Measurements from ENCODE around the gene FBXO31. TPM values are rescaled to one million over a fixed set of nuclear protein-coding genes. Genes with fewer than 3 reads are reported as not detected.
"Not testable (repeated sequence)": the region's sequence is repeated elsewhere in the genome, so short reads cannot be mapped to it uniquely, and the experiment has no call there.

The FBXO31 gene
- total and polyA plus RNA-seq, 2 experiments from 2014 or later = 19.3 to 31.0 TPM

DNA sequence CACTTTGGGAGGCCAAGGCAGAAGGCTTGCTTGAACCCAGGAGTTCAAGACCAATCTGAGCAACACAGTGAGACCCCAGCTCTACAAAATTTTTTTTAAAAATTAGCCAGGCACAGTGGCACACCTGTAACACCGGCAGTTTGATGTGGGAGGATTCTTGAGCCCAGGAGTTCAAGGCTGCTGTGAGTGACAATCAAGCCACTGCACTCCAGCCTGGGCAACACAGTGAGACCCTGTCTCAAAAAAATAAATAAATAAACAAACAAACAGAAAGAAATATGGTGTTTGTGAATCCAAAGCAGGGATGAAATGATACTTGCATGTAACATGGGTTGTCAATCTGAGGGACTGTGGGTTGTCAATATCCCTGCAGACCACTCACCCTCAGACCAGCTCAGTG, 16.6 kb downstream of the FBXO31 start:
- 92 to 100% methylated on average over 1 of the region's 1 CpG for WGBS, 2 experiments (ENCODE audit: low coverage in 1 of 2, low lambda C conversion rate in 2 of 2, missing lambda C conversion rate in 2 of 2)
- no peak for DNase-seq

DNA sequence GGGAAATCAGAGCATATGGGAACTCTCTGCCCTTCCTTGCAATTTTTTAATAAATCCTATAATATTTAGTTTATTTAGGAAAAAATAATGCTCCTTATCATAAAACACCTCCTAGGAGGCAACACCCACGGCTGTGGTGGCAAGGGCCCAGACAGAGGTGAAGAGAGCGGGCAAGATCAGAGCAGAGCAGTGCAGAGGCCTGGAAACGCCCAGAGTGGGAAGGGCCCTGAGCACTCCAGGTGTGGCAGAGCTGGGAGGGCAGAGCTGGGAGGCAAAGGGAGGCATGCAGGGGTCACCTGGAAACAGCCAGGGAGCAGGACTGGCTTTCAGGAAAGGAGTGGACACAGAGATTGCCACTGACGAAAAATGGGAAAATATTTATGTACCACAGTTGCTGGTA, 17.3 kb downstream of the FBXO31 start:
- Histone ChIP-seq H3K4me1 (ENCODE audit: insufficient read depth) (no peaks in the 10 kb centered on the region), H3K4me3 (no peak overlapping the region), H2AFZ (no peak overlapping the region), H3K79me2 (ENCODE audit: insufficient read depth) (peaks cover 100% of the 10 kb centered on the region), H3K9me3 (ENCODE audit: low read depth) (no peaks in the 10 kb centered on the region), H3K4me2 (ENCODE audit: unreplicated experiment) (no peak overlapping the region), H3K9me2 (ENCODE audit: insufficient read depth) (no peaks in the 10 kb centered on the region), H3K36me3 (ENCODE audit: low read depth) (peaks cover 3% of the 10 kb centered on the region; the same call in 1 of the 2 replicates), H3F3A (ENCODE audit: insufficient read depth) (no peaks in the 10 kb centered on the region), H4K20me1 (ENCODE audit: insufficient read depth) (no peaks in the 10 kb centered on the region), H3K27me3 (replicated peaks; ENCODE audit: insufficient read depth) (no peaks in the 10 kb centered on the region), H3K9ac (no peak overlapping the region), H3K27ac (no peak overlapping the region)
- 79 to 84% methylated on average over 4 of the region's 4 CpGs for WGBS, 2 experiments (ENCODE audit: low coverage in 1 of 2, low lambda C conversion rate in 2 of 2, missing lambda C conversion rate in 2 of 2)
- DNase-seq = no peak
- in situ Hi-C loops (cut with MboI) = no loop called here
- TF ChIP-seq EZH2 (IDR thresholded peaks at IDR 0.05; ENCODE audit: insufficient read depth, poor library complexity, severe bottlenecking) = no peak
- TF ChIP-seq EZH2phosphoT487 (IDR thresholded peaks at IDR 0.05; ENCODE audit: insufficient read depth, low read depth) = no peak

More for the DNA sequence above, 16.6 kb downstream of the FBXO31 start:
- Histone ChIP-seq H3K4me2 (ENCODE audit: unreplicated experiment) (no peak overlapping the region), H3K9ac (no peak overlapping the region), H3K36me3 (ENCODE audit: low read depth) (peaks cover under 1% of the 10 kb centered on the region; the same call in 1 of the 2 replicates), H3K9me3 (ENCODE audit: low read depth) (no peaks in the 10 kb centered on the region), H3K27me3 (replicated peaks; ENCODE audit: insufficient read depth) (no peaks in the 10 kb centered on the region), H3K79me2 (ENCODE audit: insufficient read depth) (peaks cover 100% of the 10 kb centered on the region), H3K27ac (no peak overlapping the region), H3K9me2 (ENCODE audit: insufficient read depth) (no peaks in the 10 kb centered on the region), H2AFZ (no peak overlapping the region), H3K4me1 (ENCODE audit: insufficient read depth) (no peaks in the 10 kb centered on the region), H3K4me3 (no peak overlapping the region), H4K20me1 (ENCODE audit: insufficient read depth) (no peaks in the 10 kb centered on the region), H3F3A (ENCODE audit: insufficient read depth) (no peaks in the 10 kb centered on the region)
- TF ChIP-seq EZH2 (IDR thresholded peaks at IDR 0.05; ENCODE audit: insufficient read depth, poor library complexity, severe bottlenecking) (no peak), EZH2phosphoT487 (IDR thresholded peaks at IDR 0.05; ENCODE audit: insufficient read depth, low read depth) (no peak)
- in situ Hi-C loops (cut with MboI) = no loop called here

DNA sequence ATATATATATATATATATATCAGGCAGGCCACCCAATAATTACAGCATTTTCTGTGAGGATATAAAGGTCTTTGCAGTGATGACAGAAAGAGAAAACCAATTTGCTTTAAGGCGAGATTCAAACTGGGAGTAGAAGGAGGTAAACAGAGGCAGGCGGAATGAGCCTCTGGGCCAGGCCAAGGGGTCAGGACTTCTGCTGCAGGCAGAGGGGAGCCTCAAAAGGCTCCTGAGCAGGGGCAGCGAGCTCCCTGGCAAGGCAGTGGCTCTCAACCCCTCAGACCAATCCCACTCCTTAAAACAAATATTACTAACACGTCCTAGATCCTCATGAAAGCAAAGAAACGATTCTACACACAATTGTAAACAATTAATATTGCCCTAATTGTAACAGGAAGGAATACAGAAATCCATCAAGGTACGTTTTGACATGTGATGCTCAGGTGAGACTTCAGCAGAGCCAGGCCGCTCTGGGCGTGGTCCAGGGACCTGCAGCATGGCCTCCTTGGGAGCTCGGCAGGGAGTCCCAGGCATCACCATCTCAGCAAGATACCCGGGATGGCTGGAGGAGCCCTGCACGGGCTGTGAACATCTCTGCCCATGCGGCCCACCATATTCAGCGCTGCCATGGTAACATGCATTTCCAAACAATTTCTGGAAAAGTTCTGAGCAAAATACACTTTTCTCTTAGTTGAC, 18.4 kb downstream of the FBXO31 start:
- Histone ChIP-seq H3K27me3 (replicated peaks; ENCODE audit: insufficient read depth) (no peaks in the 10 kb centered on the region), H2AFZ (no peak overlapping the region), H4K20me1 (ENCODE audit: insufficient read depth) (no peaks in the 10 kb centered on the region), H3K9ac (no peak overlapping the region), H3K9me2 (ENCODE audit: insufficient read depth) (no peaks in the 10 kb centered on the region), H3F3A (ENCODE audit: insufficient read depth) (no peaks in the 10 kb centered on the region), H3K4me3 (no peak overlapping the region), H3K36me3 (ENCODE audit: low read depth) (peaks cover 3% of the 10 kb centered on the region; the same call in 1 of the 2 replicates), H3K4me1 (ENCODE audit: insufficient read depth) (no peaks in the 10 kb centered on the region), H3K4me2 (ENCODE audit: unreplicated experiment) (no peak overlapping the region), H3K79me2 (ENCODE audit: insufficient read depth) (peaks cover 99% of the 10 kb centered on the region), H3K27ac (no peak overlapping the region), H3K9me3 (ENCODE audit: low read depth) (no peaks in the 10 kb centered on the region)
- WGBS, 2 experiments (ENCODE audit: low coverage in 1 of 2, low lambda C conversion rate in 2 of 2, missing lambda C conversion rate in 2 of 2) = 93% methylated on average over 13 of the region's 13 CpGs
- no peak for DNase-seq
- TF ChIP-seq EZH2phosphoT487 (IDR thresholded peaks at IDR 0.05; ENCODE audit: insufficient read depth, low read depth) = no peak
- no peak for TF ChIP-seq EZH2 (IDR thresholded peaks at IDR 0.05; ENCODE audit: insufficient read depth, poor library complexity, severe bottlenecking)
- in situ Hi-C loops (cut with MboI) = no loop called here

DNA sequence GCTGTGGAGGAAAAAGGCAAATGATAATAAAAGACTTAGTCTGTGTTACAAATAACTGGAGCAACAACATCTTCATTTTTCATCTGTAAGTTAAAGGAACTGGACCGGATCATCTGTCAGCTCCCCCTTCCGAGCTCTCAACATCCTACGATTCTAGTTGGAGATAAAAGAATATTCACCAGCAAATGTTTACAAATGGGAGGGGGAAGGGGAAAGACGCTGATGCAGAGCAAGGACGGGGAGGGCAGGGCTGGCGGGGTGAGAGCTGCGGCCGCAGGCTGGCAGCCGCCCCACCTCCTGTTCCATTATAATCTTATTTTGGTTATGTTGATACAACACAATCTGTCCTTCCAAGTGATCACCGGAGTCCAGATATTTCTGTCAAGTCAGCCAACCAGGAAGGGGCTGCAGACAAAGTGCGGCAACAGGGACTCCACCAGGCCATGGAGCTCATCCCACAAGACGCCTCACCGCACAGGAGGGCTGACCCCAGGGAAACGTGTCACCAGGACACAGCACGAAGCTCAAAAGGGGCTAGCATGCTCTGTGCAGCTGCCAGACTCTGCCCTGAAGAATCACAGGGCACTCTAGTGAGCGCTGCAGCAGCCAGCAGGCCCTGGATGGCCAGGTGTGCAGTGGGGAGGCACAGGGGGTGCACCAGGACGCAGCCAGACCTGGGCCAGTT, 19.7 kb downstream of the FBXO31 start:
- H3K9ac ChIP-seq = no peak overlapping the region
- WGBS, 2 experiments (ENCODE audit: low coverage in 1 of 2, low lambda C conversion rate in 2 of 2, missing lambda C conversion rate in 2 of 2) = 47 to 48% methylated on average over 17 of the region's 17 CpGs
- no peak for TF ChIP-seq EZH2 (IDR thresholded peaks at IDR 0.05; ENCODE audit: insufficient read depth, poor library complexity, severe bottlenecking)
- TF ChIP-seq EZH2phosphoT487 (IDR thresholded peaks at IDR 0.05; ENCODE audit: insufficient read depth, low read depth) = no peak
- no peaks in the 10 kb centered on the region for H3K9me2 ChIP-seq (ENCODE audit: insufficient read depth)
- in situ Hi-C loops (cut with MboI) = no loop called here
- no peak overlapping the region for H3K27ac ChIP-seq
- no peaks in the 10 kb centered on the region for H3K9me3 ChIP-seq (ENCODE audit: low read depth)
- peaks cover 3% of the 10 kb centered on the region; the same call in 1 of the 2 replicates for H3K36me3 ChIP-seq (ENCODE audit: low read depth)
- H3K27me3 ChIP-seq (replicated peaks; ENCODE audit: insufficient read depth) = no peaks in the 10 kb centered on the region
- H3K4me3 ChIP-seq = no peak overlapping the region
- peaks cover 99% of the 10 kb centered on the region for H3K79me2 ChIP-seq (ENCODE audit: insufficient read depth)
- DNase-seq = no peak
- H3K4me1 ChIP-seq (ENCODE audit: insufficient read depth) = no peaks in the 10 kb centered on the region
- no peak overlapping the region for H2AFZ ChIP-seq
- H4K20me1 ChIP-seq (ENCODE audit: insufficient read depth) = no peaks in the 10 kb centered on the region
- H3F3A ChIP-seq (ENCODE audit: insufficient read depth) = no peaks in the 10 kb centered on the region
- H3K4me2 ChIP-seq (ENCODE audit: unreplicated experiment) = no peak overlapping the region

DNA sequence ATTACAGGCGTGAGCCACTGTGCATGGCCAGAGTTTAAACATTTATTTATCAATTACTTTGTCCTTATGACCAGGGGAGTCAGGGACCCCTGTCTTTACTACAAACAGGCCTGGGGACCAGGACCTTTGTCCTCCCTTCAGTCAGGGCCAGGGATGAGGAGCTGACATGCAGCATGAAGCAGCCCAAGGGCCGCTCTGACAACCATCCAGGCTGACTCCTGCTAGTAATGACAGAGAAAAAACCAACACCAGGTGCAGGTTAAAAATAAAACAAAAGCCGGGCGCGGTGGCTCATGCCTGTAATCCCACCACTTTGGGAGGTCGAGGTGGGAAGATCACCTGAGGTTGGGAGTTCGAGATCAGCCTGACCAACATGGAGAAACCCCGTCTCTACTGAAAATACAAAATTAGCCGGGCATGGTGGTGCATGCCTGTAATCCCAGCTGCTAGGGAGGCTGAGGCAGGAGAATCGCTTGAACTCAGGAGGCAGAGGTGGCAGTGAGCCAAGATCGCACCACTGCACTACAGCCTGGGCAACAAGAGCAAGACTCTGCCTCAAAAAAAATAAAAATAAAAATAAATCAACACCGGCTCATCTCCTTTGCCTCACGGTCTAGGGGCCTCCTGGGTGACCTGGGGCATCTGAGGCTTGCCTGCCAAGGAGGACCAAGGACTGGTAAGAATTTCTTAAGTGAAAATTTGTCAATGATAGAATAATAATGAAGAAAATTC, 20.6 kb downstream of the FBXO31 start:
- DNase-seq; H3K36me3 ChIP-seq (ENCODE audit: low read depth); H3K4me1 ChIP-seq (ENCODE audit: insufficient read depth); H3K4me2 ChIP-seq (ENCODE audit: unreplicated experiment); H2AFZ ChIP-seq; H4K20me1 ChIP-seq (ENCODE audit: insufficient read depth); H3K27ac ChIP-seq; H3K9me2 ChIP-seq (ENCODE audit: insufficient read depth); H3F3A ChIP-seq (ENCODE audit: insufficient read depth); H3K9ac ChIP-seq; in situ Hi-C loops (cut with MboI); H3K4me3 ChIP-seq; H3K27me3 ChIP-seq (replicated peaks; ENCODE audit: insufficient read depth); H3K9me3 ChIP-seq (ENCODE audit: low read depth): not testable (repeated sequence)
- peaks cover 90% of the 10 kb centered on the region for H3K79me2 ChIP-seq (ENCODE audit: insufficient read depth)
- 95 to 96% methylated on average over 13 of the region's 13 CpGs for WGBS, 2 experiments (ENCODE audit: low coverage in 1 of 2, low lambda C conversion rate in 2 of 2, missing lambda C conversion rate in 2 of 2)
